ENCODE measurements around the gene ATP2B1. TPM values are rescaled to one million over a fixed set of nuclear protein-coding genes. Genes with fewer than 3 reads are reported as not detected.

ATP2B1 gene
- total RNA-seq, 4 donors from 2014 or later, result 38.6 to 96.4 (median 54.1) TPM

- no peak for TF ChIP-seq CTCF (IDR thresholded peaks at IDR 0.05; ENCODE audit: low read depth)
These were observed 52.8 kb downstream of the ATP2B1 start for GRCh38 chr12:89655841-89656240.

GRCh38 chr12:89651192-89651591, 57.4 kb downstream of the ATP2B1 start:
- TF ChIP-seq CTCF (IDR thresholded peaks at IDR 0.05; ENCODE audit: low read depth), result no peak

- no peak for TF ChIP-seq CTCF (IDR thresholded peaks at IDR 0.05; ENCODE audit: low read depth)
These were observed 58.4 kb downstream of the ATP2B1 start for GRCh38 chr12:89650239-89650638.

GRCh38 chr12:89649820-89650219, 58.8 kb downstream of the ATP2B1 start:
- no peak for TF ChIP-seq CTCF (IDR thresholded peaks at IDR 0.05; ENCODE audit: low read depth)

- no peak for TF ChIP-seq CTCF (IDR thresholded peaks at IDR 0.05; ENCODE audit: low read depth)
These were observed 59.5 kb downstream of the ATP2B1 start for GRCh38 chr12:89649139-89649538.

GRCh38 chr12:89648211-89648930, 60.3 kb downstream of the ATP2B1 start:
- no peak for TF ChIP-seq CTCF (IDR thresholded peaks at IDR 0.05; ENCODE audit: low read depth)

- TF ChIP-seq CTCF (IDR thresholded peaks at IDR 0.05; ENCODE audit: low read depth), result no peak
These were observed 63.2 kb downstream of the ATP2B1 start for GRCh38 chr12:89645434-89645833.

Data from subcutaneous adipose tissue (tissue), 4 donors.